Nephron (organoid): Measurements from ENCODE around the gene HSD17B13.

Source experiments
- H3K27ac Mint-ChIP-seq, 3 experiments: 2 replicates each; pipeline ENCODE4 v1.8.0; 2020; ENCODE audit warnings: mixed read lengths in 3 of 3, mild to moderate bottlenecking in 2 of 3, moderate library complexity in 1 of 3
- H3K27me3 Mint-ChIP-seq: 2 replicates; pipeline ENCODE4 v1.8.0; 2021; ENCODE audit warnings: low read depth, mild to moderate bottlenecking, moderate library complexity, mixed read lengths
- H3K36me3 Mint-ChIP-seq: 2 replicates; pipeline ENCODE4 v1.8.0; 2020; ENCODE audit warnings: low read depth, mixed read lengths
- H3K4me1 Mint-ChIP-seq: 2 replicates; pipeline ENCODE4 v1.8.0; 2020; ENCODE audit warnings: mixed read lengths
- H3K4me3 Mint-ChIP-seq, 3 experiments: 2 replicates each; pipeline ENCODE4 v1.8.0; 2020; ENCODE audit warnings: mild to moderate bottlenecking in 3 of 3, mixed read lengths in 3 of 3, moderate library complexity in 2 of 3
- H3K9me3 Mint-ChIP-seq: 2 replicates; pipeline ENCODE4 v1.8.0; 2020; ENCODE audit warnings: mixed read lengths
- CTCF ChIP-seq, 3 experiments: fragments of 200-600 bp; sonication (generic); IDR thresholded peaks; one replicate each; pipeline ENCODE4 v1.5.0; 2021; ENCODE audit warnings: antibody characterized with exemption in 3 of 3; ENCODE audit not compliant: unreplicated experiment in 3 of 3

The HSD17B13 gene

DNA sequence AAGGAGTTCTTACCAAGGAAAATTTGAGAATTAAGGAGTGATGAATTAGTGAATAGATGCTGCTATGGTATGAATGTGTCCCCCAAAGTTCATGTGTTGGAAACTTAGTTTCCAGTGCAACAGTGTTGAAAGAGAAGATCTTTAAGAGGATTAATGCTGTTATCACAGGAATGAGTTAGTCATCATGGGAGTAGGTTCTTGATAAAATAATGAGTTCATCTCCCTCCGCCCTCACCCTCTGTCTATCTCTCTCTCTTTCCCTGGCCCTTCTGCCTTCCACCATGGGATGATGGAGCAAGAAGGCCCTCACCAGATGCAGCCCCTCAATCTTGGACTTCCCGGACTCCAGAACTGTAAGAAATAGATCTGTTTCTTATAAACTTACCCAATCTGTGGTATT lies 64.0 kb downstream of the HSD17B13 start:
- Mint-ChIP-seq H3K4me1 (no peaks in the 10 kb centered on the region), H3K27me3 (no peaks in the 10 kb centered on the region), H3K36me3 (no peaks in the 10 kb centered on the region), H3K4me3 (no peak overlapping the region), H3K9me3 (peaks cover 9% of the 10 kb centered on the region), H3K27ac (no peak overlapping the region)
- no peak for TF ChIP-seq CTCF (IDR thresholded peaks at IDR 0.05; ENCODE audit: unreplicated experiment in 3 of 3)

DNA sequence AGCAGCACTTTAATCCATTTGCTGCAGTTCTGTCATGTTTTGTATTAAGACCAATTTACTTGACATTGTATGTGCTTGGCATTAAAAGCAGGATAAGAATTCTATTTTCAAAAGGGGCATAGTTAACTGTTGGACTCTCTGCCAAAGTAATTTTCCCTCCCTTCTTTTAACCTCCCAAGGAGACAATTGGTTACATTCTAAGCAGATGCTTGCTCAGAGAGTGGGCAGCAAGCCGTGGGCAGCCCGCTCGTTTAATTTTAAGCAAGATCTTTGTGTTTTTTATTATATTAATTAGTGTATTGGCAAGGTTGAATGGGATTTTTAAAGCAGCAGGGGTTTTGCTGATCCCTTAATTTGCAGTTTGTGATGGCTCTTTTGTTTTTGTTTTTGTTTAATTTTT lies 65.2 kb downstream of the HSD17B13 start:
- no peaks in the 10 kb centered on the region for H3K27me3 Mint-ChIP-seq
- no peaks in the 10 kb centered on the region for H3K36me3 Mint-ChIP-seq
- H3K4me3 Mint-ChIP-seq = no peak overlapping the region
- H3K4me1 Mint-ChIP-seq = no peaks in the 10 kb centered on the region
- no peak for TF ChIP-seq CTCF (IDR thresholded peaks at IDR 0.05; ENCODE audit: unreplicated experiment in 3 of 3)
- peak overlapping the region in 1 of 3 experiments; percentile 47 for H3K27ac Mint-ChIP-seq
- H3K9me3 Mint-ChIP-seq = peaks cover 5% of the 10 kb centered on the region

DNA sequence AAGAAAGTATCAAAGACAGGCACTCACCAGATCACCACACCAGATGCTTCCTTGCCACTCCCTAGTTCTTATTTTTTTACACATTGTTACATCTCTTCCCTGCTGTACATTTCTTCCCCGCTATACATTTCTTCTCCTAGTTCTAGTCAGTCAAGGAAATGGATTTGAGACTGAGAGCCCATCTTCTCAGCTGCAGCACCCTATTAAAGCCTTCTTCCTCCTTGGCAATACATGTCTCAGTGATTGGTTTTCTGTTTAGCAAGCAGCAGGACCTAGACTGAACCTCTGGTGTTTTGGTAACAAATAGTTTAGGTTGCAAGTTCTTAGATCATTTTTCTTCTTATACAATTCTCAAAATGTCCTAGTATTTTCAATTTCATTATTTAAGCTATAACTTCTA lies 66.9 kb downstream of the HSD17B13 start:
- no peaks in the 10 kb centered on the region for H3K4me1 Mint-ChIP-seq
- H3K4me3 Mint-ChIP-seq = no peak overlapping the region

More for the DNA sequence above, 66.9 kb downstream of the HSD17B13 start:
- no peaks in the 10 kb centered on the region for H3K36me3 Mint-ChIP-seq
- no peak overlapping the region for H3K27ac Mint-ChIP-seq
- TF ChIP-seq CTCF (IDR thresholded peaks at IDR 0.05; ENCODE audit: unreplicated experiment in 3 of 3) = no peak
- peaks cover 5% of the 10 kb centered on the region for H3K9me3 Mint-ChIP-seq
- no peaks in the 10 kb centered on the region for H3K27me3 Mint-ChIP-seq
